ENCODE measurements around the gene CAMSAP1.
"Not testable (repeated sequence)": the region's sequence is repeated elsewhere in the genome, so short reads cannot be mapped to it uniquely, and the experiment has no call there.

CAMSAP1 gene

DNA sequence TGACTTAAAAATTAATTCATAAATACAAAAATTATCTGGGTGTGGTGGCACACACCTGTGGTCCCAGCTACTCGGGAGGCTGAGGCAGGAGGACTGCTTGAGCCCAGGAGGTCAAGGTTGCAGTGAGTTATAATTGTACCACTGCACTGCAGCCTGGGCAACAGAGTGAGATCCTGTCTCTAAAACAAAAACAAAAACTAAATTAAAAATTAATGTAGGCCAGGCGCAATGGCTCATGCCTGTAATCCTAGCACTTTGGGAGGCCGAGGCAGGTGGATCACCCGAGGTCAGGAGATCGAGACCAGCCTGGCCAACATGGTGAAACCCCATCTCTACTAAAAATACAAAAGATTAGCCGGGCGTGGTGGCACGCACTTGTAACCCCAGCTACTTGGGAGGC, 44.0 kb upstream of the CAMSAP1 start:
- not testable (repeated sequence) for ATAC-seq

- ATAC-seq = not testable (repeated sequence)
Measured at GRCh38 chr9:135950841-135951240, 43.5 kb upstream of the CAMSAP1 start.

DNA sequence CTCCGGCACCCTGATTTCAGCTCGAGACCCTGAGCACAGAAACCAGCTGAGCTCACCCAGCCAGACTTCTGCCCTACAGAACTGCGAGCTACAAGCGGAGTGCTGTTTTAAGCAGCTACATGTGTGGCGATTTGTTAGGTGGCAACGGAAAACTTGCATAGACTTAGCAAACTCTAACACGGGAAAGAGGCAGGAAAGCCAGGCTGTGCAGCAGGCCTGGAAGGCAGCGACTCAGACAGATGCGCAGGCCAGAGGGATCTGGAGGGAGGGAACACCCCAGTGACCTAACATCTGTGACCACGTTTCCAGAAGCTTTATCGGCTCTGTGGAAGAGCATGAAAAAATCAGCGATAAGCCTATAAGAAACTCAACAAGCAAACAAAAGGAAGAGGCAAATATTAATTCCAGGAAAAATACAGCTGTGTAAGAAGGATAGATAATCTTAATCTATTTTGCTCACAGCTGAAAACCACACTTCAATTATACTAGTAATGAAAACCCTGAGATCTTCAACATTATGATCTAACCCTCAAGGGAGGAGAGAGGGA, 42.9 kb upstream of the CAMSAP1 start:
- no peak for ATAC-seq

GRCh38 chr9:135949501-135950134, 42.3 kb upstream of the CAMSAP1 start:
- no peak for ATAC-seq
- TF ChIP-seq ESRRG (CRISPR knock-in tag; IDR thresholded peaks at IDR 0.05) (no peak), GLIS3 (CRISPR knock-in tag; IDR thresholded peaks at IDR 0.05) (no peak), ZNF8 (CRISPR knock-in tag; IDR thresholded peaks at IDR 0.05) (no peak), ZNF70 (CRISPR knock-in tag; IDR thresholded peaks at IDR 0.05) (no peak), PPARA (CRISPR knock-in tag; IDR thresholded peaks at IDR 0.05; ENCODE audit: borderline replicate concordance) (no peak), ZFP30 (CRISPR knock-in tag; IDR thresholded peaks at IDR 0.05) (no peak), TCF4 (CRISPR knock-in tag; IDR thresholded peaks at IDR 0.05; ENCODE audit: borderline replicate concordance) (no peak), TOX (CRISPR knock-in tag; IDR thresholded peaks at IDR 0.05; ENCODE audit: borderline replicate concordance) (no peak), SNAI2 (CRISPR knock-in tag; IDR thresholded peaks at IDR 0.05) (no peak)
- TF ChIP-seq, protein P1, sequence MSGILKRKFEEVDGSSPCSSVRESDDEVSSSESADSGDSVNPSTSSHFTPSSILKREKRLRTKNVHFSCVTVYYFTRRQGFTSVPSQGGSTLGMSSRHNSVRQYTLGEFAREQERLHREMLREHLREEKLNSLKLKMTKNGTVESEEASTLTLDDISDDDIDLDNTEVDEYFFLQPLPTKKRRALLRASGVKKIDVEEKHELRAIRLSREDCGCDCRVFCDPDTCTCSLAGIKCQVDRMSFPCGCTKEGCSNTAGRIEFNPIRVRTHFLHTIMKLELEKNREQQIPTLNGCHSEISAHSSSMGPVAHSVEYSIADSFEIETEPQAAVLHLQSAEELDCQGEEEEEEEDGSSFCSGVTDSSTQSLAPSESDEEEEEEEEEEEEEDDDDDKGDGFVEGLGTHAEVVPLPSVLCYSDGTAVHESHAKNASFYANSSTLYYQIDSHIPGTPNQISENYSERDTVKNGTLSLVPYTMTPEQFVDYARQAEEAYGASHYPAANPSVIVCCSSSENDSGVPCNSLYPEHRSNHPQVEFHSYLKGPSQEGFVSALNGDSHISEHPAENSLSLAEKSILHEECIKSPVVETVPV (CRISPR knock-in tag; IDR thresholded peaks at IDR 0.05) = no peak

More for the DNA sequence above, 42.9 kb upstream of the CAMSAP1 start:
- TF ChIP-seq ISL1 (CRISPR knock-in tag; IDR thresholded peaks at IDR 0.05) (no peak), TOX (CRISPR knock-in tag; IDR thresholded peaks at IDR 0.05; ENCODE audit: borderline replicate concordance) (no peak), OSR1 (CRISPR knock-in tag; IDR thresholded peaks at IDR 0.05) (no peak), PATZ1 (CRISPR knock-in tag; IDR thresholded peaks at IDR 0.05; ENCODE audit: borderline replicate concordance) (no peak), SNAI2 (CRISPR knock-in tag; IDR thresholded peaks at IDR 0.05) (no peak)
- TF ChIP-seq, protein P2, sequence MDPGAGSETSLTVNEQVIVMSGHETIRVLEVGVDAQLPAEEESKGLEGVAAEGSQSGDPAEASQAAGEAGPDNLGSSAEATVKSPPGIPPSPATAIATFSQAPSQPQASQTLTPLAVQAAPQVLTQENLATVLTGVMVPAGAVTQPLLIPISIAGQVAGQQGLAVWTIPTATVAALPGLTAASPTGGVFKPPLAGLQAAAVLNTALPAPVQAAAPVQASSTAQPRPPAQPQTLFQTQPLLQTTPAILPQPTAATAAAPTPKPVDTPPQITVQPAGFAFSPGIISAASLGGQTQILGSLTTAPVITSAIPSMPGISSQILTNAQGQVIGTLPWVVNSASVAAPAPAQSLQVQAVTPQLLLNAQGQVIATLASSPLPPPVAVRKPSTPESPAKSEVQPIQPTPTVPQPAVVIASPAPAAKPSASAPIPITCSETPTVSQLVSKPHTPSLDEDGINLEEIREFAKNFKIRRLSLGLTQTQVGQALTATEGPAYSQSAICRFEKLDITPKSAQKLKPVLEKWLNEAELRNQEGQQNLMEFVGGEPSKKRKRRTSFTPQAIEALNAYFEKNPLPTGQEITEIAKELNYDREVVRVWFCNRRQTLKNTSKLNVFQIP (CRISPR knock-in tag; IDR thresholded peaks at IDR 0.05; ENCODE audit: borderline replicate concordance, low read depth) = no peak
- TF ChIP-seq, protein P3, sequence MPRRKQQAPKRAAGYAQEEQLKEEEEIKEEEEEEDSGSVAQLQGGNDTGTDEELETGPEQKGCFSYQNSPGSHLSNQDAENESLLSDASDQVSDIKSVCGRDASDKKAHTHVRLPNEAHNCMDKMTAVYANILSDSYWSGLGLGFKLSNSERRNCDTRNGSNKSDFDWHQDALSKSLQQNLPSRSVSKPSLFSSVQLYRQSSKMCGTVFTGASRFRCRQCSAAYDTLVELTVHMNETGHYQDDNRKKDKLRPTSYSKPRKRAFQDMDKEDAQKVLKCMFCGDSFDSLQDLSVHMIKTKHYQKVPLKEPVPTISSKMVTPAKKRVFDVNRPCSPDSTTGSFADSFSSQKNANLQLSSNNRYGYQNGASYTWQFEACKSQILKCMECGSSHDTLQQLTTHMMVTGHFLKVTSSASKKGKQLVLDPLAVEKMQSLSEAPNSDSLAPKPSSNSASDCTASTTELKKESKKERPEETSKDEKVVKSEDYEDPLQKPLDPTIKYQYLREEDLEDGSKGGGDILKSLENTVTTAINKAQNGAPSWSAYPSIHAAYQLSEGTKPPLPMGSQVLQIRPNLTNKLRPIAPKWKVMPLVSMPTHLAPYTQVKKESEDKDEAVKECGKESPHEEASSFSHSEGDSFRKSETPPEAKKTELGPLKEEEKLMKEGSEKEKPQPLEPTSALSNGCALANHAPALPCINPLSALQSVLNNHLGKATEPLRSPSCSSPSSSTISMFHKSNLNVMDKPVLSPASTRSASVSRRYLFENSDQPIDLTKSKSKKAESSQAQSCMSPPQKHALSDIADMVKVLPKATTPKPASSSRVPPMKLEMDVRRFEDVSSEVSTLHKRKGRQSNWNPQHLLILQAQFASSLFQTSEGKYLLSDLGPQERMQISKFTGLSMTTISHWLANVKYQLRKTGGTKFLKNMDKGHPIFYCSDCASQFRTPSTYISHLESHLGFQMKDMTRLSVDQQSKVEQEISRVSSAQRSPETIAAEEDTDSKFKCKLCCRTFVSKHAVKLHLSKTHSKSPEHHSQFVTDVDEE (CRISPR knock-in tag; IDR thresholded peaks at IDR 0.05) = no peak

DNA sequence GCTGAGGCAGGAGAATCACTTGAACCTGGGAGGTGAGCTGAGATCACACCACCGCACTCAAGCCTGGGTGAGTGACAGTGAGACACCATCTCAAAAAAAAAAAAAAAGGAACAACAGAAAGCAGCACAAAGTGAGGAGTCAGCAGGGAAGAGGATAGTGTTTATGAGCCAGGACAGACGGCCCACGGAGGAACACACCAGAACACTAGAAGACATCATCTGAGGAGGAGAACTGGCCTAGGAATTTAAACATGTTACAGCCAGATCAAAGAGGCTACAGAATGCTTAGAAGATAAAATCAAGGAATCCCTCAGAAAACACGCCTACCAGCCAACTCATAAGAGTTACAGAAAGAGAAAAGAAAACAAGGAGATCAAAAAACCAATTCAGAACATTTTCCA, 41.6 kb upstream of the CAMSAP1 start:
- ATAC-seq = no peak

DNA sequence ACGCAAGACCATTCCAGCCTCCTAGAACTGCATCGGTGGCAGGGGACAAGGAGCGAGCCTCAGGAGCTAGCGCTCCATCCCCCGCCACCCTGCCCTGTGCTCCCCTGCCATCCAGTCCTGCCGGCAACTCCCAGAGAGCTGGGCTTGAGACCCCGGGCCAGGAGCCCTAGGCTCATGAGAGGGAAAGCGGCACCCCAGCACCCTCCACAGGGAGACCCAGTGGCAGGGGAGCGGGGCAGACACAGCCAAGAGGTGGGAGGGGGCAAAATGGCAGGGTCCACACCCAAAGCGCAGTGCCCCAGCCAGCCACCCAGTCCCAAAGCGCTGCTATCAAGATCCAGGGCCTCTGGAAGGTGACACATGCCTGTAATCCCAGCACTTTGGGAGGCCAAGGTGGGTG, 41.1 kb upstream of the CAMSAP1 start:
- no peak for ATAC-seq
- TF ChIP-seq ISL1 (CRISPR knock-in tag; IDR thresholded peaks at IDR 0.05) (no peak), GLIS3 (CRISPR knock-in tag; IDR thresholded peaks at IDR 0.05) (no peak), SNAI2 (CRISPR knock-in tag; IDR thresholded peaks at IDR 0.05) (no peak), ARNTL (CRISPR knock-in tag; IDR thresholded peaks at IDR 0.05; ENCODE audit: borderline replicate concordance, low read depth) (no peak), ZNF8 (CRISPR knock-in tag; IDR thresholded peaks at IDR 0.05) (no peak), ZFP3 (CRISPR knock-in tag; IDR thresholded peaks at IDR 0.05) (no peak), TCF4 (CRISPR knock-in tag; IDR thresholded peaks at IDR 0.05; ENCODE audit: borderline replicate concordance) (no peak), CREB5 (CRISPR knock-in tag; IDR thresholded peaks at IDR 0.05; ENCODE audit: low read depth) (no peak), BACH2 (CRISPR knock-in tag; IDR thresholded peaks at IDR 0.05; ENCODE audit: borderline replicate concordance) (no peak), PPARA (CRISPR knock-in tag; IDR thresholded peaks at IDR 0.05; ENCODE audit: borderline replicate concordance) (no peak)
- TF ChIP-seq, protein P1 (CRISPR knock-in tag; IDR thresholded peaks at IDR 0.05) = no peak

More for the DNA sequence above, 41.6 kb upstream of the CAMSAP1 start:
- TF ChIP-seq TCF4 (CRISPR knock-in tag; IDR thresholded peaks at IDR 0.05; ENCODE audit: borderline replicate concordance) = no peak
- TF ChIP-seq BACH2 (CRISPR knock-in tag; IDR thresholded peaks at IDR 0.05; ENCODE audit: borderline replicate concordance) = no peak
- TF ChIP-seq ZFP30 (CRISPR knock-in tag; IDR thresholded peaks at IDR 0.05) = no peak
- no peak for TF ChIP-seq OSR1 (CRISPR knock-in tag; IDR thresholded peaks at IDR 0.05)

Measured in SK-N-SH treated with all-trans-retinoic acid at 6 μM for 48 hours (cell line).